Mesendoderm (in vitro differentiated cells): ENCODE data around the gene ACTR8.

ENCODE experiments used
- DNase-seq: peaks from one replicate; pipeline ENCODE4 v3.0.0; 2013
- H2AK5ac ChIP-seq: 2 replicates; pipeline ENCODE4 v1.6.1; 2013; ENCODE audit warnings: low read length, inconsistent platforms
- H2BK120ac ChIP-seq: 2 replicates; pipeline ENCODE4 v1.6.1; 2013; ENCODE audit warnings: low read depth, mild to moderate bottlenecking, low read length, moderate library complexity, mixed read lengths
- H2BK15ac ChIP-seq: replicated peaks from 2 replicates; pipeline ENCODE4 v1.6.1; 2013; ENCODE audit warnings: low read depth, mild to moderate bottlenecking, moderate library complexity
- H2BK5ac ChIP-seq: 2 replicates; pipeline ENCODE4 v1.6.1; 2013; ENCODE audit warnings: low read length, inconsistent platforms
- H3K18ac ChIP-seq: 2 replicates; pipeline ENCODE4 v1.6.1; 2013; ENCODE audit warnings: mild to moderate bottlenecking, low read length, mixed read lengths
- H3K23ac ChIP-seq: one replicate; pipeline ENCODE4 v1.6.1; 2013; ENCODE audit warnings: low read length
- H3K27ac ChIP-seq: 2 replicates; pipeline ENCODE4 v1.5.1; 2013; ENCODE audit warnings: low read depth, mild to moderate bottlenecking, inconsistent platforms, low read length, moderate library complexity
- H3K27me3 ChIP-seq: 2 replicates; pipeline ENCODE4 v1.6.1; 2013; ENCODE audit warnings: low read length, control low read depth, mild to moderate bottlenecking, inconsistent platforms; ENCODE audit not compliant: insufficient read depth, poor library complexity
- H3K36me3 ChIP-seq: 2 replicates; pipeline ENCODE4 v1.6.1; 2013; ENCODE audit warnings: low read length, inconsistent platforms; ENCODE audit not compliant: control insufficient read depth, insufficient read depth
- H3K4ac ChIP-seq: one replicate; pipeline ENCODE4 v1.6.1; 2013; ENCODE audit warnings: low read depth, mild to moderate bottlenecking, low read length, moderate library complexity
- H3K4me1 ChIP-seq: 2 replicates; pipeline ENCODE4 v1.6.1; 2013; ENCODE audit warnings: low read depth, low read length, inconsistent platforms; ENCODE audit not compliant: control insufficient read depth
- H3K4me2 ChIP-seq: 2 replicates; pipeline ENCODE4 v1.6.1; 2013; ENCODE audit warnings: low read length
- H3K4me3 ChIP-seq: 2 replicates; pipeline ENCODE4 v1.5.1; 2013; ENCODE audit warnings: mild to moderate bottlenecking, low read length
- H3K56ac ChIP-seq: one replicate; pipeline ENCODE4 v1.6.1; 2013; ENCODE audit warnings: low read length
- H3K79me1 ChIP-seq: 2 replicates; pipeline ENCODE4 v1.6.1; 2013; ENCODE audit warnings: low read length, inconsistent platforms
- H3K79me2 ChIP-seq: 2 replicates; pipeline ENCODE4 v1.6.1; 2013; ENCODE audit warnings: mild to moderate bottlenecking, low read length; ENCODE audit not compliant: control insufficient read depth, insufficient read depth
- H3K9ac ChIP-seq: 2 replicates; pipeline ENCODE4 v1.6.1; 2013; ENCODE audit warnings: low read length, inconsistent platforms
- H4K5ac ChIP-seq: one replicate; pipeline ENCODE4 v1.6.1; 2013; ENCODE audit warnings: low read length
- H4K8ac ChIP-seq: one replicate; pipeline ENCODE4 v1.6.1; 2013; ENCODE audit warnings: low read depth, mild to moderate bottlenecking, control low read depth, low read length, moderate library complexity
- WGBS: extraction: QIAGEN DNeasy Blood & Tissue Kit; methylation state at CpG from one replicate; pipeline ENCODE4 v1.1.7; 2013; ENCODE audit warnings: low lambda C conversion rate, missing lambda C conversion rate; ENCODE audit not compliant: insufficient coverage; ENCODE audit errors: extremely low coverage; 5-methylcytosine and 5-hydroxymethylcytosine counted together

The ACTR8 gene

DNA sequence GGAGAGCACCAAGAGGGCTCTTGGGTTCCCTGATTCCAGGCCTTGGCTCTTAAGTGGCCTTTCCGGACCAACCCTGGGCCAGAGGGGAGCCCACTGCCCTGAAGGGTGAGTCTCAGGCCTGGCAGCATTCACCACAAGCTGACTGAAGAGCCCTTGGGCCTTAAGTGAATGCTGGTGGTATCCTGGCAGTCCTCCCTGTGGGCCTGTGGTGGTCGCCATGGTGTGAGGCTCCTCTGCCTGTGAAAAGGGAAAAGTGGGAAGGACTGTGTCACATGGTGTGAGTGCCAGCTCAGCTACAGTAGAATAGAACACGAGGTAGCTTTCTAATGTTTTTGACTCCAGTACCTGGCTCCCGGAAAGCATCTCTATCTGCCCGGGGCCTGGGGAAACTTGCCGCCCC lies 51.0 kb downstream of the ACTR8 start:
- Histone ChIP-seq H3K79me1 (no peaks in the 10 kb centered on the region), H3K56ac (no peak overlapping the region), H3K36me3 (no peaks in the 10 kb centered on the region), H3K4ac (no peak overlapping the region), H4K5ac (no peak overlapping the region), H3K4me2 (no peak overlapping the region), H4K8ac (no peak overlapping the region), H3K23ac (no peak overlapping the region), H3K4me3 (no peak overlapping the region), H3K27ac (no peak overlapping the region), H2AK5ac (no peak overlapping the region), H2BK120ac (no peak overlapping the region), H3K18ac (no peak overlapping the region), H2BK15ac (no peak overlapping the region), H3K9ac (no peak overlapping the region), H2BK5ac (no peak overlapping the region), H3K79me2 (no peaks in the 10 kb centered on the region), H3K27me3 (no peaks in the 10 kb centered on the region), H3K4me1 (no peaks in the 10 kb centered on the region)
- WGBS = no CpG with 5 or more reads among the region's 6 CpGs
- DNase-seq = no peak

- no CpG with 5 or more reads among the region's 2 CpGs for WGBS
- H4K5ac ChIP-seq = no peak overlapping the region
Observed at GRCh38 chr3:53829605-53830004, 52.3 kb downstream of the ACTR8 start.

GRCh38 chr3:53828581-53828980 lies 53.4 kb downstream of the ACTR8 start:
- no peak overlapping the region for H3K56ac ChIP-seq
- H3K4me3 ChIP-seq = no peak overlapping the region
- no peak overlapping the region for H4K8ac ChIP-seq
- no peak overlapping the region for H3K9ac ChIP-seq
- H3K79me2 ChIP-seq = no peaks in the 10 kb centered on the region
- H3K36me3 ChIP-seq = no peaks in the 10 kb centered on the region
- H2BK5ac ChIP-seq = no peak overlapping the region
- no peaks in the 10 kb centered on the region for H3K79me1 ChIP-seq
- WGBS = no CpG with 5 or more reads among the region's 1 CpG
- no peak overlapping the region for H3K23ac ChIP-seq
- H2BK120ac ChIP-seq = no peak overlapping the region
- H3K27ac ChIP-seq = no peak overlapping the region
- H4K5ac ChIP-seq = no peak overlapping the region
- no peaks in the 10 kb centered on the region for H3K4me1 ChIP-seq
- no peak overlapping the region for H3K4me2 ChIP-seq
- no peak overlapping the region for H3K4ac ChIP-seq
- no peaks in the 10 kb centered on the region for H3K27me3 ChIP-seq
- no peak overlapping the region for H2BK15ac ChIP-seq
- no peak overlapping the region for H2AK5ac ChIP-seq
- no peak for DNase-seq
- no peak overlapping the region for H3K18ac ChIP-seq

More at GRCh38 chr3:53829605-53830004, 52.3 kb downstream of the ACTR8 start:
- H3K18ac ChIP-seq = no peak overlapping the region
- no peak overlapping the region for H3K4me2 ChIP-seq
- no peaks in the 10 kb centered on the region for H3K36me3 ChIP-seq
- H3K4me1 ChIP-seq = no peaks in the 10 kb centered on the region
- no peak overlapping the region for H3K56ac ChIP-seq
- H2AK5ac ChIP-seq = no peak overlapping the region
- no peak overlapping the region for H3K27ac ChIP-seq
- H3K4ac ChIP-seq = no peak overlapping the region
- H3K79me1 ChIP-seq = no peaks in the 10 kb centered on the region
- no peak overlapping the region for H2BK5ac ChIP-seq
- no peak overlapping the region for H3K4me3 ChIP-seq
- no peaks in the 10 kb centered on the region for H3K27me3 ChIP-seq
- H4K8ac ChIP-seq = no peak overlapping the region
- no peak for DNase-seq
- H2BK15ac ChIP-seq = no peak overlapping the region
- H2BK120ac ChIP-seq = no peak overlapping the region
- H3K9ac ChIP-seq = no peak overlapping the region
- H3K79me2 ChIP-seq = no peaks in the 10 kb centered on the region
- no peak overlapping the region for H3K23ac ChIP-seq

- H3K56ac ChIP-seq = no peak overlapping the region
- no peak for DNase-seq
- H3K4me1 ChIP-seq = no peaks in the 10 kb centered on the region
- H3K27ac ChIP-seq = no peak overlapping the region
- H3K23ac ChIP-seq = no peak overlapping the region
- no CpG with 5 or more reads among the region's 1 CpG for WGBS
- no peak overlapping the region for H3K4ac ChIP-seq
- no peaks in the 10 kb centered on the region for H3K79me1 ChIP-seq
- no peak overlapping the region for H3K4me2 ChIP-seq
- no peak overlapping the region for H2BK5ac ChIP-seq
- no peaks in the 10 kb centered on the region for H3K79me2 ChIP-seq
- no peaks in the 10 kb centered on the region for H3K27me3 ChIP-seq
- no peak overlapping the region for H3K4me3 ChIP-seq
- H3K9ac ChIP-seq = no peak overlapping the region
- no peak overlapping the region for H4K8ac ChIP-seq
- no peak overlapping the region for H3K18ac ChIP-seq
- H2AK5ac ChIP-seq = no peak overlapping the region
- H2BK120ac ChIP-seq = no peak overlapping the region
- no peak overlapping the region for H2BK15ac ChIP-seq
- no peak overlapping the region for H4K5ac ChIP-seq
- H3K36me3 ChIP-seq = no peaks in the 10 kb centered on the region
Observed at GRCh38 chr3:53826048-53826447, 55.9 kb downstream of the ACTR8 start.

GRCh38 chr3:53824795-53825194 lies 57.2 kb downstream of the ACTR8 start:
- no CpG with 5 or more reads among the region's 4 CpGs for WGBS
- no peaks in the 10 kb centered on the region for H3K36me3 ChIP-seq

DNA sequence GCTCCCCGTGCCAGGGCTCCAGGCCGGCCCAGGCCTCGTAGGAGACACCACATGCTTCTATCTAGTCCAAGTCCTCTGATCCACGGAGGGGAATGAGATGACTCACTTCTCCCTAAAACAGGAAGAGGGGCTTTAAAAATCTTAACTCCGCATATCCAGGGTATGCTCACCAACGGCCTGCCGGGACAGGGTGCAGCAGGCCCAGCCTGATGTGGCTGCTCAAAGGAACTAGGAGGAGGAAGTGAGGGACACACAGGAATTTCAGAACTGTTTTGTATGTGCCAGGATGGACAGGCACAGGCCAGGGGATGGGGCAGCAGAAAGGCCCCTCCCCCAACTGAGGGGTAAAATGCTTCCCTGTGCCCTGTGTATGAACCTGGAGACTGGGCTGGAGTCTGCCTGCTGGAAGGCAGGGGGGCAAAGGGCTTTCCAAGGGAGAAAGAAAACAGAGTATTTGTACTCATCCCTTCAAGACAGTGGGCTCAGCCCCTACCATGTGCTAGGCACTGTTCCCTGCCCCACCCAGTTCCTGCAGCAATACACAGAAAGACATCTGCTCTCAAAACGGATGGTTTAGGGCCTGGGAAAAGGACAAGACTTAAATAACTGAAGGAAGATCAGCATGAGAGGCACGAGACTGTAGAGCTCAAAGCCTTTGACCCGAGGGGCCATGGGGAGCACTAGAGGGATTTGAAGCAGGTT lies 57.8 kb downstream of the ACTR8 start:
- peak; percentile 59 for DNase-seq
- Histone ChIP-seq H3K36me3 (no peaks in the 10 kb centered on the region), H2BK120ac (no peak overlapping the region), H4K8ac (no peak overlapping the region), H3K79me2 (no peaks in the 10 kb centered on the region), H2BK15ac (no peak overlapping the region), H3K27ac (no peak overlapping the region), H2AK5ac (no peak overlapping the region), H3K27me3 (no peaks in the 10 kb centered on the region), H3K4me1 (no peaks in the 10 kb centered on the region), H3K79me1 (no peaks in the 10 kb centered on the region), H3K23ac (no peak overlapping the region), H3K9ac (no peak overlapping the region), H3K4me2 (no peak overlapping the region), H2BK5ac (no peak overlapping the region), H3K4ac (no peak overlapping the region), H4K5ac (no peak overlapping the region), H3K56ac (peak overlapping the region; percentile 62), H3K4me3 (no peak overlapping the region), H3K18ac (no peak overlapping the region)
- no CpG with 5 or more reads among the region's 10 CpGs for WGBS

More at GRCh38 chr3:53824795-53825194, 57.2 kb downstream of the ACTR8 start:
- Histone ChIP-seq H4K8ac (no peak overlapping the region), H3K9ac (no peak overlapping the region), H3K4me2 (no peak overlapping the region), H3K18ac (no peak overlapping the region), H3K56ac (no peak overlapping the region), H2BK15ac (no peak overlapping the region), H4K5ac (no peak overlapping the region), H3K27ac (no peak overlapping the region), H3K4me1 (no peaks in the 10 kb centered on the region), H3K4me3 (no peak overlapping the region), H2AK5ac (no peak overlapping the region), H3K79me1 (no peaks in the 10 kb centered on the region), H3K27me3 (no peaks in the 10 kb centered on the region), H3K79me2 (no peaks in the 10 kb centered on the region), H3K23ac (no peak overlapping the region), H3K4ac (no peak overlapping the region), H2BK120ac (no peak overlapping the region), H2BK5ac (no peak overlapping the region)
- DNase-seq = no peak
